Frontal cortex (tissue), 4 donors: ENCODE data around the gene RBM39. TPM values are rescaled to one million over a fixed set of nuclear protein-coding genes. Genes with fewer than 3 reads are reported as not detected.

Experiments used
- DNase-seq, 2 donors: peaks; one replicate each; pipeline ENCODE4 v3.0.0; 2012; ENCODE audit warnings: low spot score in 2 of 2
- FAIRE-seq: peaks from 2 replicates; lab custom pipeline; 2012; peaks lifted over from hg19 to GRCh38; lab: Jason Lieb, UNC
- small RNA-seq: library from RNA; depleted of rRNA; stranded (forward); fragments of <200 nt; gene quantifications from one replicate; pipeline ENCODE3, GENCODE V24; 2014
- total RNA-seq: library from RNA; depleted of rRNA; stranded (reverse); fragments of >200 nt; gene quantifications from one replicate; pipeline ENCODE4 v1.2.3, GENCODE V29; 2014
- donor health status: control.
- donor health status: control.
- donor health status: control.

RBM39 gene
- total RNA-seq, 1 donor from 2014 or later: 450 TPM

- FAIRE-seq (no peak), DNase-seq (no peak)
Observed at GRCh38 chr20:35653893-35654292, 88.2 kb downstream of the RBM39 start.

Small RNAs within 50 kb of the gene (small RNA-seq; reads per million reads assigned to genes)
- not detected for gene RF00026

Other genes starting within 250 kb of the RBM39 start
- under 0.01 TPM for gene C20orf173, start 212.6 kb downstream of the RBM39 start, total RNA-seq
- gene ERGIC3, start 200.2 kb downstream of the RBM39 start, total RNA-seq: 233 TPM
- 0.82 TPM for gene SPAG4, start 126.4 kb downstream of the RBM39 start, total RNA-seq
- 55.4 TPM for gene CPNE1, start 77.4 kb downstream of the RBM39 start, total RNA-seq
- gene RBM12, start 77.4 kb downstream of the RBM39 start, total RNA-seq: 109 TPM
- 23.6 TPM for gene NFS1, start 42.9 kb downstream of the RBM39 start, total RNA-seq
- gene ROMO1, start 42.9 kb downstream of the RBM39 start, total RNA-seq: 86.4 TPM
- gene PHF20, start 29.8 kb upstream of the RBM39 start, total RNA-seq: 53.8 TPM
- gene SCAND1, start 212.2 kb upstream of the RBM39 start, total RNA-seq: 33.8 TPM
- gene CNBD2, start 226.3 kb upstream of the RBM39 start, total RNA-seq: 1.6 TPM